Fibroblast of skin of abdomen (primary cell): ENCODE data around the gene TAC3. TPM values are rescaled to one million over a fixed set of nuclear protein-coding genes. Genes with fewer than 3 reads are reported as not detected.
"Not testable (repeated sequence)": the region's sequence is repeated elsewhere in the genome, so short reads cannot be mapped to it uniquely, and the experiment has no call there.

Source experiments
- DNase-seq: peaks from one replicate; pipeline ENCODE4 v3.0.0-alpha.2; 2013
- polyA plus RNA-seq, 2 experiments: library from polyadenylated mRNA; unstranded; fragments of 120-200 nt; gene quantifications; one replicate each; pipeline ENCODE4 v1.2.1, GENCODE V29; 2013; ENCODE audit not compliant: insufficient read length in 2 of 2

The TAC3 gene
- polyA plus RNA-seq (2013, experiment 1 of 2; ENCODE audit: insufficient read length), result not detected
- polyA plus RNA-seq (2013, experiment 2 of 2; ENCODE audit: insufficient read length), result not detected

- no peak for DNase-seq
These were observed at the start of gene TAC3 for GRCh38 chr12:57016348-57016747. TAC3 (minus strand) TSS chr12:57016529; CDS start chr12:57015797, 732 bp downstream.

DNA sequence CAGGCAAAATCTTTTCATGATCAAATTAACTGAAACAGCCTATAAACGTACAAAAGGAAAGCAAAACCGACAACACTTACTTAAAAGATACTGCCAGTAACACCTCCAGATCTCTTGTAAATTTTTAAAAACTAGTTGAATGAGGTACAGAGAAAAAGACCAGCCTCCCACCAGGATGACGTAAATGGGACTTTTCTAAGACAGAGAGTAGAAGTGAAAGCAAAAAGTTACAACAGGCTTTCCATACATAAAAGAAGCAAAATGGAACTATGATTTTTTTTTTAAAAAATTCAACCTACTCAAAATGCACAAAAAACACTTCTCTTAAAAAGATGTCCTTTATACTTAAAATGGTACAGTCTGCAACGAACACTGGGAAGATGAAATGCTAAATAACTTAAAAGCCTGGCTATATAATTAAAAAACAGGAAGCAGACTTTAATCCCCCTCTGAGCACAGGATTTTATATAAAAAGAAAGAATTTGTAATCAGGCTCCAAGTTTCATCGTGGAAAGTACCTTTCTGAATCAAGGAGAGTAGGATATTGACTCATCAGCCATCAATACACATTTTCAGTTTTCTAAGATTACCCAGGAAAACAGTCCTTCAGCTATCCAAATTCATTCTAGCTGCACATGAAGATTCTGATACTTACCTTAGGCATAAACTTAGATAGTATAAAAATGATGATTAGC, 47.8 kb upstream of the TAC3 start:
- DNase-seq, result no peak

GRCh38 chr12:57058454-57058853, 42.1 kb upstream of the TAC3 start:
- no peak for DNase-seq

DNA sequence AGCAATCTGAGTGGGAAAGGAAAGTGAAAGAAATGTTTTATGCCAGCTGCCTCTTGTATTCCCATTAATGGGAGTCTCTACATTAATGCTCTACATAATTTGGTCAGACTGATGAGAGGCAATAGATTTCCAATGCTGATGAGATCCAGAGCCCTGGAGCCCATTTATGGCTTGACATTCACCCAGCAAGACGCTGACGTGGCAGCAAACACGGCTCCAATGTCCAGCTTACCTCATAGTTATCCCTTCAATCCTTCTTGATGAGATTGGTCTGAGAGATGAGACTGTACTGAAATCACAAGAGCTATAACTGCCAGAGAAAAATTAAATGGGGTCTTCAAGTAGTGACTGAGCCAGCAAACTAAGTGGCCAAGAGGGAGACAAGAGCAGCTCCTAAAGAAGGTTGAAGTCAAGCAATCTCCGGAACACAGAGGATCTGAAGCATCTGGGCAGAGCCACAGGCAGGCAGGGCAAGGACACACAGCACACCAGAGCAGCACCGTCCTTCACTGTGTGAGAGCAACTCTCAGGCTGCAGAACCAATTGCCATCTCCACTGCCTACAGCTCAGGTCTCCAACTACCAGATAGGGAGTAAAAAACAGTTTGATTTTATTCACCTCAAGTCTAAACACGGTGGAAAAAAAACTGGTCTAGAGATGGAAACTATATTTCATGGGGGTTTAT, 40.9 kb upstream of the TAC3 start:
- DNase-seq, result no peak

DNA sequence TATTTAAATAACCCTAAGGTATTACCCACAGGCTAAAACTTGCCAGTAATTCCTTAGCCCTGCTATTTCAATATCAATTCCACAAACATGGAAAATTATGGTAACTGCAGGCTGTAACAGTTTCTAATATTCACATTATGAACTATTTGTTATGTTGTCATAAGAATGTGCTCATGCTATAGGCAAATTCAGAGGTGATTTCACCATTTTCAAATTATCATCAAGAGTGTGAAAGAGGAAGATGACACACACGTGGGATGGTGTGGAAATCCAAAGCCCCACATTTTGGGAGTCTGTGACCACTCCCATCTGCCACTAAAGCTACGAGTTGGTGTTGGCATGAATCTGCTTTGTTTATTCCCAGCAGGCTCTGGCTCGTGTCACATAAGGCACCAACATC, 39.5 kb upstream of the TAC3 start:
- no peak for DNase-seq

GRCh38 chr12:57053901-57054300, 37.6 kb upstream of the TAC3 start:
- DNase-seq, result not testable (repeated sequence)

DNA sequence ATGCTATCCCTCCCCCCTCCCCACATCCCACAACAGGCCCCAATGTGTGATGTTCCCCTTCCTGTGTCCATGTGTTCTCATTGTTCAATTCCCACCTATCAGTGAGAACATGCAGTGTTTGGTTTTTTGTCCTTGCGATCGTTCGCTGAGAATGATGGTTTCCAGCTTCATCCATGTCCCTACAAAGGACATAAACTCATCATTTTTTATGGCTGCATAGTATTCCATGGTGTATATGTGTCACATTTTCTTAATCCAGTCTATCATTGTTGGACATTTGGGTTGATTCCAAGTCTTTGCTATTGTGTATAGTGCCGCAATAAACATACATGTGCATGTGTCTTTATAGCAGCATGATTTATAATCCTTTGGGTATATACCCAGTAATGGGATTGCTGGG, 36.8 kb upstream of the TAC3 start:
- DNase-seq, result not testable (repeated sequence)

DNA sequence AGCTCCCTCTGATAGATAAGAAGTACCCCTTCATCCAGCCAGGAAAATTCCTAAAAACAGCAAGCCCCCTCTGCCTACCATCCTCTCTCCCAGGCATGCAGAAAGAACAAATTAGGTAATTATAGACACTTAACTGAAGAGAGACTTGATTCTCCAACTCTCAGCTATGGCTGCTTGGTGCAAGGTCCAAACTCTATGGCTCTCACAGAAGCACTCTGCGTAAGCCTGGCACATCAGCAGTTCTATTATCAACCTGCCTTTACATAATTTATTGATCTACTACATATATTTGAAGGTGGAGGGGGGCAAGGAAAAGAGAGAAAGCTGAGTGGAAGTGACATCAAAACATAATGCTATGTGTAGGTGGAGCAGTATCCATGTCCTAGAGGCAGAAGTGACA, 34.7 kb upstream of the TAC3 start:
- no peak for DNase-seq

GRCh38 chr12:57049890-57050289, 33.6 kb upstream of the TAC3 start, which contains the start of gene MYO1A:
MYO1A (minus strand) TSS chr12:57050129; CDS start chr12:57048323, 1,806 bp downstream.
- DNase-seq, result no peak

GRCh38 chr12:57049119-57049446, 32.8 kb upstream of the TAC3 start:
- no peak for DNase-seq

DNA sequence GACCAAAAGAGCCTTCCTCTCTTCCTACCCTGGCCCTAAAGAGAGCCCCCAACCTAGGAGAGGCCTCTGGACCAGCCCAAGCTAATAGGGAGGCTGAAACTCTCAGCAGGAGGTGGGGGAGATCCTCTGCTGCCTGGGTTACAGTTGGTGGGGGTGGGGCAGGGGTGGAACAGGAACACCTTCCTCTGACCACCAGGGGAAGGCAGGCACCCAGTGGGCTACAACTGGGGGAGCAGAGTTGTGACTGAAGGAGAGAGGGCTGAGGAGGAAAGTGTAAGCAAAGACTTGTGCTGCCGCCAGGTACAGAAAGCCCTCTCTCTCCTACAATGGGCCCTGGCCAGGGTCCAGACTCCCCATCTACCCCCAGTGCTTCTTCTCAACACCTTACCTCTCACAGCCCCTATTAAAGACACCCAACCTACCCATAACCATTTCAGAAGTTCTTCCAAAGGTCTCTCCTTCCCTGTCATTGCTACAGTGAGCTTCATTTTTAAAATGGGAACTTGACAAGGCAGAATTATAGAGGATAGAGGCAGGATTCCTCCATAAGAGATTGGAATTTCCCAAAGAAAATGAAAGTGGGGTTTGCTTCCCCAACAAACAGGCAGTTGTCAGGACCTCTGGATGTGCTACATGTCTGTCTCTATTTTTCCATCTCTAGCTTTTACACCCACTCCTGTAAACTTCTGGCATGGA, 32.2 kb upstream of the TAC3 start:
- DNase-seq, result no peak

DNA sequence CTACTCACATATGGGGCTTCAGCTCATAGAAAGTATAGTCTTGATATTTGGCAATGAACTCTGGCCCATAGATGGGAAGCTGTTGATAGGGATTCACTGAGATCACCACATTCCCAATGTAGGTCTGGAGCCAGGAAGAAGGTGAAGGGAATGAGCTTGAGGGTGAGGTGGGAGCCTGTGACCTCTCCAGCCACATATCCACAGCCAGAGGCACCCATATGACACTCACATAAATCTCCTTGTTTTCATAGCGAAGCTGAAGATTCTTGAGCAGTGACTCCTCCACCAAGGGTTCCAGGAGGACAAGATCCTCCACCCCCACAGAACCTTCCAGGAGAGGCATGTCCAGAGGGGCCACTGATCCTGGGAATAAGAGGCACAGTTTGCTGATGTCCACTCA, 31.7 kb upstream of the TAC3 start:
- no peak for DNase-seq

GRCh38 chr12:57046947-57047890, 30.9 kb upstream of the TAC3 start:
- DNase-seq, result no peak

GRCh38 chr12:57046086-57046791, 29.9 kb upstream of the TAC3 start:
- no peak for DNase-seq

GRCh38 chr12:57044889-57045288, 28.6 kb upstream of the TAC3 start:
- DNase-seq, result no peak

DNA sequence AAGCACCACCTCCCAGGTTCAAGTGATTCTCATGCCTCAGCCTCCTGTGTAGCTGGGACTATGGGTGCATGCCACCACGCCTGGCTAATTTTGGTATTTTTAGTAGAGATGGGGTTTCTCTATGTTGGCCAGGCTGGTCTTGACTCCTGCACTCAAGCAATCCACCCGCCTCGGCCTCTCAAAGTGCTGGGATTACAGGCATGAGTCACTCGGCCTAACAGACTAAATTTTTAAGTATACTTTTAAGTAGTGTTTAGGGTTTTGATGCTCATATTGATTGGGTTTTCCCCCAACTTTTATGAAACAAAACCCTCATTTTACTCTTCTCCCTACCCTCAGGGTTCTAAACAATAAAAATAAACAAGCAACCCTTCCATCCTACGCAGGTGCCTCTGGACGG, 28.1 kb upstream of the TAC3 start:
- no peak for DNase-seq

- no peak for DNase-seq
These were observed 26.4 kb upstream of the TAC3 start for GRCh38 chr12:57042695-57043094.

DNA sequence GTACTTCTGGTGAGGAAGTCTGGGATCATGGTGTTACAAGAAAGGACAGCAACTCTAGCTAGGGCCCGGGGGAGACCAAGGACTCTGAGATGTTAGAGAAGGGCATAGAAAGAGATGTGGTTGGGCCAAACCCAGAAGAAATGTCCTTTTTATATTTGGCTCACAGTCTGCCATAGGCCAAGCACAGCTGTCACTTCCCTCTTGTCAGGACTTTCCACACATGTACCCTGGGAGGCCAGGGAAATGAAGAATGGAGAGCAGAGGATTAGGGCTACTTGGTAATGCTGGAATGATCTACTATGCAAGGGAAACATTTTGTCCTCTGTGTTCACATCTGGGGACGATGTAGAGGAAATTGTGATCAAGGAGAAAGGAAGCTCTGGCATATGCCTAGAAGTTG, 24.4 kb upstream of the TAC3 start:
- no peak for DNase-seq

- no peak for DNase-seq
These were observed 23.9 kb upstream of the TAC3 start for GRCh38 chr12:57040211-57040610.

DNA sequence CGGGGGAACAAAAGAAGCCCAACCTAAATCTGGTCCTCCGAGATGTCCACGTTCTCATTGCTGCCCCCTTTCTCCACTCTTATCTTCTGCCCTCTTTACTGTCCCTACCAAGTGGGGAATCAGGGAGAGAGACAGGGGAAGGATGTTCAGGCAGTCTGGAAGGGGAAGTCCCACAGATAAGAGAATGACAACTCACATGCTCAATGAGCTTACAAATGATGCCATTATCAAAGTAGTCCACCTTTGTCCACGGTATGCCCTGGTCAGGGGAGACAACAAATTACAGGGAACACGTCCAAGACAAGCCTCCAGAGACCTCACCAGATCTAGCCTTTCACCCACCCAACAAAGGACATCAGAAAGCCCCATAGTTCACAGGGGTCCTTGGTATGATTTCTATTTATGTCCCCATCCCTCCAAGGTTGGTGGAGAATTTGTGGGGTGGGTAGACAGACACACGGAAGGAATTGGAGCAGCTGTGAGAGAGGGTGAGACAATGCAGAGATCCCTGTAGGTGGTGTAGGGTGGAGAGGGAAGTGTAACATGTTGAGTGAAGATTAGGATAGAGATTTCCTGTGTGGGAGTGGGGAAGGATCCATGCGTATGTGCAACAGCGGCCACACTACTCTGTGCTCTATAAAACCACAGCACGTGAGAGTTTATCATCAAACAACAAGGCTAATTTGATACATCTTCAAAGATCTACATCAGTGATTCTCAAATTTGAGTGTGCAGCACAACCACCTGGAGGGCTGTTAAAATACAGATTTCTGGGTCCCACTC, 22.9 kb upstream of the TAC3 start:
- no peak for DNase-seq

DNA sequence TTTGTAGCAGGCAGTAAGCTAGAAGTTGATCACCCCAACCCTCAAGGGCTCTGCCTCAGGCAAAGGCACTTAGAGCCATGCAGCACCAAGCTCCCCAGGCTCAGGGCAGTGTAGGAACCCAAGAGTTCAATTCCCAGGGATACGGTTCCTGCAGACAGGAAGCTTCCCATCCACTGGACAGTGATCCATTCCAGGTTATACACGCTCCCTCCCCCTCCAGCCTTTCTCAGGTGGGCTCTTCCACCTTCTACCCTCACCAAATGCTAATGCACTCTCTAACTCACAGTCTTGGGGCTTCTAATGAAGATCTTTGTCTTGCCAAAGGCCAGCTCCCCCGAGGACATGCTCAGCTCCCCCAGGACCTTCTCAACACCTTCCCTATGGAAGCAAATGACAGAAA, 20.9 kb upstream of the TAC3 start:
- DNase-seq, result no peak
